ENCODE measurements around the gene NARS2.

NARS2 gene

GRCh38 chr11:78429209-78429608 lies 145.5 kb downstream of the NARS2 start:
- no peak for DNase-seq

- DNase-seq = no peak
Measured at GRCh38 chr11:78428773-78429172, 145.9 kb downstream of the NARS2 start.

- no peak for DNase-seq
Measured at GRCh38 chr11:78428266-78428636, 146.4 kb downstream of the NARS2 start.

- DNase-seq = no peak
Measured at GRCh38 chr11:78427615-78428265, 146.9 kb downstream of the NARS2 start.

GRCh38 chr11:78426845-78427244 lies 147.8 kb downstream of the NARS2 start:
- no peak for DNase-seq

- no peak for DNase-seq
Measured at GRCh38 chr11:78425399-78426070, 149.1 kb downstream of the NARS2 start.

GRCh38 chr11:78424334-78425270 lies 150.1 kb downstream of the NARS2 start:
- no peak for DNase-seq

- DNase-seq = no peak
Measured at GRCh38 chr11:78423241-78423640, 151.4 kb downstream of the NARS2 start.

- DNase-seq = peak; percentile 37 to 40
Measured at GRCh38 chr11:78420796-78421209, 153.9 kb downstream of the NARS2 start.

- peak; percentile 40 to 41 for DNase-seq
Measured at GRCh38 chr11:78420255-78420764, 154.4 kb downstream of the NARS2 start.

GRCh38 chr11:78419327-78419726 lies 155.3 kb downstream of the NARS2 start:
- DNase-seq = no peak

- no peak for DNase-seq
Measured at GRCh38 chr11:78418584-78419211, 156.0 kb downstream of the NARS2 start.

GRCh38 chr11:78417888-78418583 lies 156.6 kb downstream of the NARS2 start:
- DNase-seq = peak; percentile 47 to 70

- no peak for DNase-seq
Measured at GRCh38 chr11:78417175-78417887, 157.3 kb downstream of the NARS2 start, which contains the start of gene GAB2. Gene GAB2 (minus strand): TSS chr11:78417820. CDS start chr11:78417720, 100 bp downstream.

GRCh38 chr11:78416285-78417174 lies 158.1 kb downstream of the NARS2 start:
- DNase-seq = peak; percentile 55 to 61

GRCh38 chr11:78415338-78415737 lies 159.3 kb downstream of the NARS2 start:
- DNase-seq = no peak

- no peak for DNase-seq
Measured at GRCh38 chr11:78414321-78415051, 160.2 kb downstream of the NARS2 start.

GRCh38 chr11:78408619-78409018 lies 166.0 kb downstream of the NARS2 start:
- DNase-seq = no peak

GRCh38 chr11:78406568-78407196 lies 168.0 kb downstream of the NARS2 start:
- no peak for DNase-seq
